ENCODE results near the gene CHRNA5. TPM values are rescaled to one million over a fixed set of nuclear protein-coding genes. Genes with fewer than 3 reads are reported as not detected.
"Not testable (repeated sequence)": the region's sequence is repeated elsewhere in the genome, so short reads cannot be mapped to it uniquely, and the experiment has no call there.

The CHRNA5 gene
- total RNA-seq, 1 experiment from 2014 or later: 39.4 TPM

DNA sequence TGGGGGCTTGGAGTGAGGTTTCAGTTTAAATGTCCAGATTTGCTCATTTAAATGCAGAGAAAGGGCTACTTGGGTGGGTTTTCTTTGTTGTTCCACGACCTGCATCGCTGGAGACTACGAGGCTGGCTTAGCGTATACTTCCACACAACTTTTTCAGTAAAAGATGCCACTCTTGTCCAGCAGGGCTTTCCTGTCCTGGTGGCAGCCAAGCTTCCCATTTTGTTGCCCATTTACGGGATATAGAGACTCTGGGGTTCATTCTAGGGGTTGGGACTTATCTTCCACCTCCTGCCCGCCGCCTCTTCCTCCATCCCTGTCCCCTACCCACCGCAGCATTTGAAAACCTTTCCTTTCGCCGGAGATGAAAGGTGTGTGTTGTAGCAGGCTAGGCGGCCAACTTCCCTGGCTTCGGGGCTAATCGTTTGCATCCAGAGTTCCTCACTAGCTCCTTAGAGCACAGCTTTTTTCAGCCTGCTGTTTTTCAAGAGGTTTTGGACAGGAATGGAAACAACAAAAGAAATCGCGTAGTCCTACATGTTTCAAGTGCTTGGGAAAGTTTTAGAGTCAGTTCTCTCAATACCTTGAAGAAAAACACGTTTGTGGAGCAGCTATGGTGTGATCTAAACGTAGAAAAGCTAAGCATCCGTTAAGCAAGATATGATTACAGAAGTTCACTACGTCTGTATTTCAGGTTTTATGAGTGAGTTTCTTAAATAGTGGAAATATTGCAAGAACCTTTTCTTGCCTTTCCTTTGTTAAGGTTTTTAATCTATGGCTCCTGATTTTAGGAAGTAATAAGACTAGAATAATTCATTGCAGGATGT, 843 bp downstream of the CHRNA5 start:
- peak; percentile 29 for DNase-seq (ENCODE audit: low spot score)

DNA sequence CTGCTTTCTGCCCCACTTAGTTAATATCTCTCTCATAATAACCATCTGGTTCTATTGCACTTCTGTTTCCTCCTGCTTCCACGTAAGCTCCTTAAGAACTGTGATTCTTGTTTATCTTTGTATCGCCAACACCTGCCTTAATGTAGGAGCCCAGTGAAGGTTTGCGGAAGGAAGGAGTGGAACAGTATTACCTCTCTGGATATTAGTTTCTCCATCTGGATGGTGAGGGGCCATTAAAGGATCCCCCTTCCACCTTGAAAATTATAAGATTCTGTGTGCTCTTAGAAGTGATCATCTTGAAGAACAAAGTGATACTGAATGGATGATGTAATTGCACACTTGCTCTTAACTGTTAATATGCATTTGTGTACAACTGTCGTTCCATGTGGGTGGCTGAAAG, 2.2 kb downstream of the CHRNA5 start:
- no peak for DNase-seq (ENCODE audit: low spot score)

DNA sequence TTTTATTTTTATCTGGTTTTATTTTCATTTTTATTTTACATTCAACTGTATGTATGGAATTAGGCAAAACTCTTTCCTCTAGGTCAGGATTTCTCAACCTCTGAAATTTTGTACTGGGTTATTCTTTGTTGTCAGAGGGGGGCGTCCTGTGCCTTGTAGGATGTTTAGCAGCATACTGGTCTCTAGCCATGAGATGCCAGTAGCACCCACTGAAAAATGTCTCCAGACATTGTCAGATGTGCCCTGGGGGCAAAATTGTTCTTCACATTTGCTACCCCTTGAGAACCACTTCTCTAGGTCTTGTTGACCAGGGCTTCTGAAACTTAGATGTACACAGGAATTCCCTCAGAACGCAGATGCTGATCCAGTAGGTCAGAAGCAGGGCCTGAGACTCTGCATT, 5.4 kb downstream of the CHRNA5 start:
- DNase-seq (ENCODE audit: low spot score): no peak

DNA sequence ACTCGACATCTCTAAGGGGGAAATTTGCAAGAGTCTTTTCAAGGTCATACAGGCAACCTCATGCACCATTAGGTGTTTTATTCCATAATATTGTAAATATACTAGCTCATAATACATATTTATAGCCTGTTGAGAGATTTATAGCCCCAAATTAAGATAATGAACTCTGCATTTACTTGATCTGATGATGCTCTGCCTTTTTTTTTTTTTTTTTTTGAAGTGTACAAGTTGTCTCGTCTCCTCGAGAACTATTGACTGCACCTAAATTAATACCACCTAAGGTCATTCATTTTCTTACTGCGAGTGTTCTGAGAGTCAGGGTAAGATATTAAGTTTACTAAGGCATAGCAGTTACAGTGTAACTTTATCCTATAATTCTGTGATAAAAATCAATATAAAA, 6.1 kb downstream of the CHRNA5 start:
- DNase-seq (ENCODE audit: low spot score): no peak

DNA sequence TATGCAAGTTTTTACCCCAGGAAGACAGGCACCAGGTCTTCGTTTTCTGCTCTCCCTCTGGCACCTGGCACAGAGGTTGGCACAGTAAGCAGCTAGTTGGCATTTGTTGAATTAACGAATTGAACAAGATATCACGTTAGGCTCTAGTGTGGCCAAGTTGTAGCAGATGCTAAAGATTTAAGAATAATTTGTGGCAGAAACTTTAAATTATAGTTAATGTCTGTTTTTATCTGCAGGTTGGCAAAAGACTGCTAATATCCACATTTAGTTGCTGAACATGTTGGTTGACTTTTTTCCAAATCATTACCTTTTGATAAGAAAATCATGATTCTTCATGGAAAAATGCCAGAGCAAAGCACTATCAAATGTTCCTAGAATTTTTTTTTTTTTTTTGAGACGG, 8.1 kb downstream of the CHRNA5 start:
- no peak for DNase-seq (ENCODE audit: low spot score)

DNA sequence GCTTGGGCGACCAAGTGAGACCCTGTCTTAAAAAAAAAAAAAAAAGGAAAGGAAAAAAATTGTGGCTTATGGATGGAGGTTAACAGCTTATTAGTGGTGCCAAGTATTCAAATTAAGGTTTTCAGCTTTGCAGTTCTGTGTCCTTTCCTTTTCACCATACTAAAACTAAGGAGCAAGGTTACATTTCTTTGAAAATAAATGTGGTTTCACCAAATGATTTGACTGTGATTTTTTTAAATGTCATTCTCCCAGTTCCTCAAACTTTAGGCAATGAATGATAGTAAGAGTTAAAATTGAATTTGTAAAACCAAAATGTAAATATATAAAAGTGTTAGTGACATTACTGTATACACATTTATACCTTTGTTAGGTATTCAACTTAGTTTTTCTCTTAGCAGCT, 9.6 kb downstream of the CHRNA5 start:
- no peak for DNase-seq (ENCODE audit: low spot score)

DNA sequence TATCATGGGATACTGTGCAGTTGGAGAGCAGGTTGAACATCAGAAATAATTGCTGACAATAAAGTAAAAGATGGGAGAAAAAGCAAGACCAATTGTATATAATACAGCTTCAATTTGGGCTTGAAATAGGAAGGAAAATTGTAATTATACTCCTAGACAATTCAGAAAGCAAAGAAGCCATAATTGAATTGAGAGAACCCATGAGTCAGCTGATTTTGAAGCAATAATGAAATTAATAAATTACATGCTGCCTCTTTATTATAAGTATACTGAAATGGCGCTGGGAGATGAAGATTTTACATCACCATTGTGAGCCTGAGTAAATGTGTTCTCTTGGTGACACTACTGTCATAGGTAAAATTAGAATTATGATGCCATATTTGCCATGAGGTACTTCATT, 32.3 kb downstream of the CHRNA5 start:
- no peak for DNase-seq (ENCODE audit: low spot score)

DNA sequence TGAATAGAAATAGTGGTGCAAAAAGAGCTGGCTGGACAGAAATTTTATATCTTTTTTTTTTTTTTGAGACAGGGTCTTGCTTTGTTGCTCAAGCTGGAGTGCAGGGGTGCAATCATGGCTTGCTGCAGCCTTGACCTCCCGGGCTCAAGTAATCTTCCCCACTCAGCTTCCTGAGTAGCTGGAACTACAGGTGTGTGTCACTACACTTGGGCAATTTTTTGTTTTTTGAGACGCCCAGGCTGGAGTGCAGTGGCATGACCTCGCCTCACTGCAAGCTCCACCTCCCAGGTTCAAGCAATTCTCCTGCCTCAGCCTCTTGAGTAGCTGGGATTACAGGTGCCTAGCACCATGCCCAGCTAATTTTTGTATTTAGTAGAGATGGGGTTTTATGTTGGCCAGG, 33.0 kb downstream of the CHRNA5 start:
- no peak for DNase-seq (ENCODE audit: low spot score)

DNA sequence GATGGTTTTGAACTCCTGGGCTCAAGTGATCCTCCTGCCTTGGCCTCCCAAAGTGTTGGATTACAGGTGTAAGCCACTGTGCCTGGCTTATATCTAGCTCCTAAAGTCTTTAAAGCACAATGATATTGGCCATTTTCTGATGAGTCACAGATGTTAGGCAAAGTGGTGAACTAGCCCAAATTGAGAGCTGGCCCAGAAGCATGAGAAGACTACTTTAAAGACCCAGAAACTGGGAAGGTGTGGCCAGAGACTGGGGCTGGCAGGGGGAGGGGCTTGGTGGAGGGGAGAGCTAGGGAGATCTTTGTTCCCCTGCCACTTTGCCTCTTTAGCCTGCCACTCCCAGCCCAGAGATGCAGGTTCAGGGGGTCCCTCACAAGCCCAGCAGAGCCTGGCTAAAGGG, 33.9 kb downstream of the CHRNA5 start:
- DNase-seq (ENCODE audit: low spot score): no peak

DNA sequence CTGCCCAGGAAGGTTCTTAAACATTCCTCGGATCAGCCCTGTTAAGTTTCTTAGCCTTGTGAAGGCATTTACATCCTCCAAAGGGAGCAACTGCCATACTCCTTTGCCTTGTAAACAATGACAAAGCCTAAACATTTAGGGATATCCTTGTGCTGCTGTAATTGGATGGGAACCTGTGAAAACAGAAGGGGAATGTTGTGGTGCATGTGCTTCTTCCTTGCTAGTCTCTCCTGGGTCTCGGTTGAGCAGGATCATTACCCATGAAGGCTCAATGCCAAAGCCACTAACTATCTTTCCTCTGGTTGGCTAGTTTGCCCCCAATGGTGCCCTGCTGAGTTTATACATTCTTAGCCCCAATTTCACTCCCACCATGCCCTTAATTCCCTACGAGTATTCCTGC, 38.1 kb downstream of the CHRNA5 start:
- DNase-seq (ENCODE audit: low spot score): no peak

DNA sequence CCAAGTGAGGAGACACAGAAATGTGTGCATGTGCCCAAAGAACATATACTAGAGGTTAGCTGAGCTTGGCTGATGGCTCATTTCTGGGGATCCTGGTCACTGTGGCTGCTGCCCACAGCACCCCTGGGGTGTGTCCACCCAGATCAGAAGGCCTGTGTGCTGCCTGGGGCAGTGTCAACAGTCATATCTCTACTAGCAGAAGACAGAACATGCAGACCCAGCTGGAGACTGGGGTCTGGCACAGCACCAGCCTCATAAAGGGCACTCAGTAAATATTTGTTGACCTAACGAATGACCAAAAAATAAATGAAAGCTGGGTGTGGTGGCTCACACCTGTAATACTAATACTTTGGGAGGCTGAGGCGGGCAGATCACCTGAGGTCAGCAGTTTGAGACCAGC, 39.1 kb downstream of the CHRNA5 start:
- no peak for DNase-seq (ENCODE audit: low spot score)

DNA sequence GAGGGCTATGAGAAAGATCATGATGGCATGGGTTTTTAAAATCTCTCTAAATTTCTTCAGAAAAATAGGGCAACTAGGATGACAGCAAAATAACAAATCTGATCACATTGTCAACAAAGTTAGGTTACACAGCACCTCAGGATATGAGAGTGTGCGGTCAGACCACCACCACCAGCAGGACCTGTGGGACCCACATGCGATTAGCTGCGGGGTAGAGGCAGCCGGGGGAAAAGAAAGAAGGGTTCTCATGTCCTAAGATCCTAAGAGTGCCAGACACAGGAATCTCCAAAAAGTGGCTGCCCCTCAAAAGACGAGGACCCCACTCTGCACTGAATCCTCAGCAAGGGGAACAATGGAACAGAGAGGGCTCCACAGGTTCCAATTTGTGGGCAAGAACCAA, 39.9 kb downstream of the CHRNA5 start:
- no peak for DNase-seq (ENCODE audit: low spot score)

DNA sequence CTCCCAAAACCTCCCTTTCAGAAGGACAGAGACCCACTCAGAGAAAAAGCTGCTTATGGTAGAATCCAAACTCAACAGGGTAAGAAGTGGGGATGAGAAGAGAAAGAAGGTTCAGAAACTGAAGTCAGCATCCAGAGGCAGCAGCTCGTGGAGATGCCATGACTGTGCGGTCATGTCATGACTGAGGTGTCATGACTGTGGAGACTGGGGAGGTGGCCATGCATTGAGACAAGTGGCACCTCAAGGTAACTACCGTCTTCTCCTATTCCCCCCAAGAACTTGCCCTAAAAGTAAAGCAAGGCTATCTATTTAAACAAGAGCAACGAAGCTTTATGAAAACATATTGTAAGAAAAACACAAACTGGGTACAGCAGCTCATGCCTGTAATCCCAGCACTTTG, 40.4 kb downstream of the CHRNA5 start:
- no peak for DNase-seq (ENCODE audit: low spot score)

DNA sequence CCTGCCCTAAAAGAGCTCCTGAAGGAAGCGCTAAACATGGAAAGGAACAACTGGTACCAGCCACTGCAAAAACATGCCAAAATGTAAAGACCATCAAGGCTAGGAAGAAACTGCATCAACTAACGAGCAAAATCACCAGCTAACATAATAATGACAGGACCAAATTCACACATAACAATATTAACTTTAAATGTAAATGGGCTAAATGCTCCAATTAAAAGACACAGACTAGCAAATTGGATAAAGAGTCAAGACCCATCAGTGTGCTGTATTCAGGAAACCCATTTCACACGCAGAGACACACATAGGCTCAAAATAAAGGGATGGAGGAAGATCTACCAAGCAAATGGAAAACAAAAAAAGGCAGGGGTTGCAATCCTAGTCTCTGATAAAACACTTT, 44.2 kb downstream of the CHRNA5 start:
- DNase-seq (ENCODE audit: low spot score): not testable (repeated sequence)

DNA sequence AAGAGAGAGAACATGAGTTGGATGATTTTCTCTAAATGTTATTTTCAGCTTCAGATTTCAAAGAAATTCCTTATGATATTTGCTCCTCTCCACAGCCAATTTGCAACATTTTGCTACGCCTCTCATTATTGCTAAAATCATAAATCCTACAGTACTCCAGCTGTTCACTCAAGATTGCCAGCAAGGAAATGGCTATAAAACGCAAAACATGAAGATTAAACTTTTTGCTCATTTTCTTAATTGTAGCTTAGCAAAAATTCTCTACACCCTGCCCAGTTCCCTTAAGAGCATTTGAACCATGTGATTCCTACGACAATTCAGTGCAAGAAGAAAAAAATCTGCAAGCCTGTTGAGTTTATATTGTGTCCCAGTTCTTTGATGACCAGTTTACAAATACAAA, 48.7 kb downstream of the CHRNA5 start:
- DNase-seq (ENCODE audit: low spot score): no peak

DNA sequence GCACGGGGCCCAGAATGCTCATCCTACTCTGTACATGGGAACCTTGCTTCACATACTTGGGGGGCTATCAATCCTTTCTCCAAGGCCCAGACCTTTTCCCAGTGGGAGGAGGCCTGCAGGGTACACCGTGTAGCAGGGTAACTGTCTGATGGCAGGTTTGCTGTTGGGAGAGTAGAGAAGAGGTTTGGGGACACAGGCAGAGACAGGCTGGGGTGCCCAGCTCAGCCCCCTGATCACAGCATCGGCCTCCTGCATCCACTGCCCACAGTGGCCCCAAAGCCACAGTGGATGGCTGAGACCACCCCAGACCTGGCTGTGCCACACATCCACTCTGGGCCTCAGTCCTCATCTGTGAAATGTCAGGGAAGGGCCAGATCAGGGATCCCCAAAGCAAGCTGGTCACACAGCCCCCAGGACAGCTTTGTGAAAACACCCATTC, 49.9 kb downstream of the CHRNA5 start:
- no peak for DNase-seq (ENCODE audit: low spot score)

DNA sequence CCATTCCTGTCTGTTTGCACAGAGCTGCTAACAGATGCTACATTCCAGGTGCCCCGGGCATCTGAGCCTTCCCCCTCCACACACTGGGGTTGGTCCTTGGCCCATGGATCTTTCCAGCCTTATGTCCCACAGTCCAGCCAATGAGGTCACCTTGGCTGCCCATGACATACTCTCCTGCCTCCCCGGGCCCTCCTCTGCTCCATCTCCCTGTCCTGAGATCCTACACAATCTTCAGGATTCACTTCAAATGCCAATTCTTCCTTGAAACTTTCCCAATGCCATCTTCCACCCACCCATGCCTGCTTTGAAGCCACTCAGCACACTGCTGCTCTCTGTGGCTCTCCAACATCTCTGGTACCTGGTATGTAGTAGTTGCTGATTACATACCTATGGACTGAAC, 51.2 kb downstream of the CHRNA5 start:
- DNase-seq (ENCODE audit: low spot score): no peak

DNA sequence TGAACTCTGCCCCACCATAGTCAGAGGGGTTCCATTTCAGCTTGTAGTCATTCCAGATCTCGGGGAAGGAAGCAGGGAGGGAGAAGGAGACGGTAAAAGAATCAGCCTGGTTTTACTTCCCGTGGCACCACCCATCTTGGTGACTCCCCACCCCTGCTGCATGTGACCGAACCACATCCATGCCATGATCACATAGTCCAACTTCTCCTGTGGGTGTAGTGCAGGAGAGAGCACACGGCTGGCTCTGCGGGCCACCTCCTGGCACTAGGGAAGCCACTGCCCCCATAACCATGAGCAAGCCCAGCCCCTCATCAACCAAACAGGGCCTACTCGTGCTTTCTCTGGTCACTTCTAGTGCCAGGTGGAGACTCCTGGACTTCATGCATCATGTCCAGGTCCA, 51.8 kb downstream of the CHRNA5 start:
- DNase-seq (ENCODE audit: low spot score): no peak

DNA sequence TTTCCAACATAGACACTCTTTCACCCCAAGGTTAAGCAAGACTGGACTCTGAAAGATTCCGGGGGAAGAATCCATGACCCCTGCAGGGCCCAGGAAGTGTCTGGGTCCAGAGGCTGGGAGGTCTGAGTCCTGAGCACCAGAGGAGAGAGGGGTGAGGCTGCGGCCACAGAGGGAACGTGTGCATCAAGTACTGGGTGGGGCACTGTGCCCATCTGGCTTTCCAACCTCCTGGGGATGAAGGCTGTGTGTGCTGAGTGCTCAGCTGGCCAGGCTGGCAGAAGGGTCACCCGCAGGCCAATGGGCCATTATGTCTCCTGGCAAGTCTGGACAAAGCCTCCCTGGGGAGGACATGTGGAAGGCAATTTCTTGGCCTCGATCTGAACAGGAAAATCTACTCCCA, 52.2 kb downstream of the CHRNA5 start:
- no peak for DNase-seq (ENCODE audit: low spot score)

DNA sequence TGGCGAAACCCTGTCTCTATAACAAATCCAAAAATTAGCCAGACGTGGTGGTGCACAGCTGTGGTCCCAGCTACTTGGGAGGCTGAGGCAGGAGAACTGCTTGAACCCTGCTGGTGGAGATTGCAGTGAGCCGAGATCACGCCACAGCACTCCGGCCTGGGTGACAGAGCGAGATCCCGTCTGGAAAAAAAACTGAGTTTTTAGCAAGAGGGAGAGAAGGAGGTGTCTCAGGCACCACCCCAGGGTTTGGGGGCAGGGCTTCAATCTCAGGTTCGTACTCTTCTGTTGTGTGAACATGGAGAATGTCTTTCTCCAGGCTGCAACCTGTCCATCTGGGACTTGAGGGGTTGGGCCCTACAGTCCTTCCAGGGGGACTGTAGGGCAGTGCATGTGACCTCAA, 52.7 kb downstream of the CHRNA5 start:
- no peak for DNase-seq (ENCODE audit: low spot score)

DNA sequence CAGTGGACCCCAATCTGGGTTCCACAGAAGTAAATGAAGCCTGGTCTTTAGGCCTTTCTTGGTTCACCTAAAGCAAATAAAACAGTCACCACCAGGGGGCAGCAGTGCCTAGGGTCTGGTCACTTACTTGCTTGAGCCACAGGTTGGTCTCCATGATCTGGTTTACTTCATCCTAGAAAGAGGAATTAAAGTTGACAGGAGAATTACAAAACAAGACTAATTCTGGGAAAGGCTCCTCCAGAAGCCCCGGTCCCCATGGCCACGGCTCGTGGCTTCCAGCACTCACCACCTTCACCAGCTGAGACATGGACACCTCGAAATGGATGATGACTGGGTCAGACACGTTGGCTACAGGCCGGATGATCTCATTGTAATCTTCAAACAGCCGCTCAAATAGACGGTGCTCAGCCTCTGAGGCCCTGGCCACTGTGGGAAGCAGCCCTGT, 53.2 kb downstream of the CHRNA5 start:
- peak; percentile 79 for DNase-seq (ENCODE audit: low spot score)

DNA sequence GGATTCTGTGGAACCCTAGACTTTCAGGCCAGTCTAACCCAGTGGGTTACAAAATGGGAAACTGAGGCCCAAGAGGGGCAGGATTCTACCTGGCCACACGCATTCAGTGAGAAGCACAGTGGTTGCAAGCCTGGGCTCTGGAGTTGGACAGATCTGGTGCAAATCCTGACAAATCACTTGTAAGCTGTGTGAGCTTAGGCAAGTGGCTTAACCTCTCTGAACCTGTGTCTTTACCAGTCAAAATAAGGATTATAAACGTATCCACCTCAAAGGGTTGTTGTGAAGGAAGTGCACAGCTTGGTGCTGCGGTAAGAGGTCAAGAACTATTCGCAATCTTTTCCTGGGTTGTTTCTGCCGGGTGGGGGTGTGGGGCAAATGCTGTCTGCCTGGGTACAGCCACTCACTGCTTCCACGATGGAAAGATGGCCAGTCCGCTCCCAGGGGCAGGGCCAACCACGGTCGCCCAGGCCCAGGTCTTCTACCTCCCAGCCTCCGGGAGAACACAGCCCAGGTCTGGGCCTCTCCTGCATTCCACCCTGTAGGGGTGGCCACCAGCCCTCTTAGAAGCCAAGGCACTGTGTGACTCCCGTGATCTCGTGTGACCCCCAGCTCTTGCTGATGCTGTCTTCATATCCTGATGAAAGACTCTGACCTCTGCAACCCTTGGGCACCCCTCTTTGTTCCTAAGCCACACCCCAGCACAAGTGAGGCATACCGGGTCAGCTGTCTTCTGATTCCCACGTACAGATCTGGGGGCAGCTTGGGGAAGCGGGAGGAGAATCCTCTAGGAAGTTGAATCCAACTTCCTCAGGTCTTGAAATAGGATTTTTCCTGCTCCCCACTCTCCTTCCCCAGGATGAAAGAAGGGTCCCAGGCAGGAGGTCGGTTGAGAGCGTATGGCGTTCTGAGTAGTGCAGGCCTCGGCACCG, 54.0 kb downstream of the CHRNA5 start:
- no peak for DNase-seq (ENCODE audit: low spot score)

DNA sequence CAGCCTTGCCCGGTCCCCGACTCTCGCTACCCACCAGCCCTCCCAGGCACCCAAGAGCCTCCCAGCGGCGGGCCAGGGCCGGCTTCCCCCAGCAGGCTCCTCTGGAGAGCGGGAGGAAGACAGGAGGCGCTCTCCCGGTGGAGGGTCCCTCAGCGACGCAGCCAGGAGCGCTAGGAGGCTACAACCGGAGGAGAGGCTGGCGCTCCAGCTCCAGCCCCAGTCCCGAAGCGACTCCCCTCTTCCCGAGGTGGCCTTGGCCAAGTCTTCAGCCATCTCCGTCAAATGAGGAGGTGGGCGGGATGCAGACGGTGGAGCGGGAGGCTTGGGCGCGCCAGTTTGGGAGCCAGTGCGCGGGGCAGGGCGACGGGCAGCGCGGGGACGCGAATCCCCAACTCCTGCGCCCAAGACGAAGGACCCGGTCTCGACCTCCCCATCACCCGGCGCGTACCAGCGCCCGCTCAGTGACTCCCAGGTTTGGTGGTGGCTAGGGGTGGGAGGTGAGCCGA, 54.8 kb downstream of the CHRNA5 start:
- DNase-seq (ENCODE audit: low spot score): no peak

All from H4 (cell line).